ENCODE measurements around the gene KNG1.
"Not testable (repeated sequence)": the region's sequence is repeated elsewhere in the genome, so short reads cannot be mapped to it uniquely, and the experiment has no call there.

Gene KNG1

DNA sequence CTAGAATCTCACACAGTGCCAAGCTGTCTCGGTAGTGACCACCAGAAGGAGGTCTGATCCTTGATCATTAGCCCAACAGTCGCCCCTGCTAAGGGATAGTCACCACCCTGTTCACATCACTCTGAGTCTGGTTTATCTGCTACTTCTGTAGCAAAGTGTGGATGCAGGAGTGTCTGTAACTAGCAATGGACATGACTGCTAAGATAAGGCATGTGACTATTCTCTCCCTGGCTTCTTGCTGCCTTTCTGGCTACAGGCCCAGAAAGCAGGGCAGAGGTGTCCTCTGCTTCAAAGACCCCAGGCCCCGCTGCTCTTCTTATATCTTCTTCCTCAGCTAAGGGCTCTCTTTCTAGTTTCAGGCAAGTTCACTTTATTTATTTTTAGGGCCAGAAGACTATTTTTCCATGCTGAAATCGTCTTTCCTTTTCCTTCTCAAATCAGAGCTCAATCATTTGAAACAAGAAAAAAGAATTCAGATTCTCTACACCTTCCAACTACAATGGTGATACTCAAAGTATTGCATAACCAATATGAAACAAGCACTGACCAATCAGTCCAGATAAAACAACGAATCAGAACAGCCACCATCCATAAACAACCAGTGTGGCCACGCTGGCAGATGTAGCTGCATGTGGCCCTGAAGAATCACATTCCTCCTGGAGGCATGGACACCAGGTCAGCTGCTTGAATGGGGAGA lies 8.0 kb upstream of the KNG1 start:
- DNase-seq (ENCODE audit: extremely low read depth in 1 of 2, low read depth in 1 of 2): no peak

DNA sequence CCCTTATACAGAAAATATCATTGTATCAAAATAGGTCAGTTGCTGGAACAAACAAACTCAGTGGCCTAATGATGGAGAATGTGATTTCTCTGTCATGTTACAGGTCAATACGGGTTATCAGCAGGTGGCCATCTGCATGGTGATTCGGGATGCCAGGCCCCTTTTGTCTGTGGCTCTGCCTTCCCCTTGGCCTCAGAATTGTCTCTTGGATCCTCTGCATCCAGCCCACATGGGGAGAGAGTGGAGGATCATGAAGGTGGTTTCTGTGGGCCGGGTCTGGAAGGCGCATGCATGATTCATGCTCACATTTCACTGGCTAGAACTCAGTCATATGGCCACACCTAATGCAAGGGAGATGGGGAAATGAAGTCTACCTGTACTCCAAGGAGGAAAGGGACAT lies 6.5 kb upstream of the KNG1 start:
- not testable (repeated sequence) for DNase-seq (ENCODE audit: extremely low read depth in 1 of 2, low read depth in 1 of 2)

DNA sequence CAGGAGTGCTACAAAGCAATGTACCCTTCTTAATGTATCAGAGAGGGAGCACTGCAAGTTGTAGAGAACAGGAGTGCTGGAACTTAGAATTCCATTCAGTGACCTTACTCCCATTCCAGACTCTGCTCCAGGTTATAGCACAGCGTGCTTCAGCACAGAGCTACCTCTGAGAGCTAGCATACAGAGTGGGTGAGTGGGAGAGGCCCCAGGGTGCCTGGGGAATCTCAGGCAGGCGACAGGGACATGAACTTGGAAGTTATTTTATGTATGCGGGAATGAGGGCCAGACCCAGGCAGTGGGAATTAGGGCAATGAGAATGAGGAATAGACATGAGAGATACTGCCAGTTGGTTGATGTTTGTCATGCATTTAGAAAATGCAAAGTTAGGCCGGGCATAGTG lies 3.7 kb upstream of the KNG1 start:
- DNase-seq (ENCODE audit: extremely low read depth in 1 of 2, low read depth in 1 of 2): no peak

DNA sequence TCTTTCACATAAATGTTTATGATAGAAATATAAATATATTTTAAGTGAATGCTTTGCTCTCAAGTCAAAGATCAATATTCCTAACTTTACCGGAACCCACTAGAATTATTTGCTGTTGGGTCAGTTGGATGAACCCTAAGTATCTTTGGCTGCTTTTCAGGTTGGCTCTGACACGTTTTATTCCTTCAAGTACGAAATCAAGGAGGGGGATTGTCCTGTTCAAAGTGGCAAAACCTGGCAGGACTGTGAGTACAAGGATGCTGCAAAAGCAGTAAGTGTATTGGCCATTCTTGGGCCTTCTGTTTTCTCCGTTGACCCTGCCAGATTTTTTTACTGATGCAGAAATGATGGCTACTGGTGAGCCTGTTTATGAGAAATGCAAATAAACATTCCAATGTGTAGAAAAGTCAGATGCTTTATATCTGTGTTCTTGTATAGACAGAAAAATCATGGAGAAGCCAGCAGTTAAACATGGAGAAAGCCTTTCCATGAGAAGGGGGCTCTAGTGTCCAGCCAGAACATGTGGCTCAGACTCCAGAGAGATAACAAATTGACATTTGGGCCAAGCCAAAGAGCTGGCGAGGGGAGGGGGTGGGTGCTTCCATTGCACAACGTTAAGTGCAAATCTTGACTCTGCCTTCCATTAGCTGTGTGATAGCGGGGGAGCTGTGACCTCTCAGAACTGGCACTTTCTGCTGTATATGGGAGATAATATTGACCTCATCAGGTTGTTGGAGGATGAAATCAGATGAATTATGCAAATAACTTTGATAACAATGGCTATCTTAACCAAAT lies 3.0 kb downstream of the KNG1 start:
- no peak for DNase-seq (ENCODE audit: extremely low read depth in 1 of 2, low read depth in 1 of 2)

DNA sequence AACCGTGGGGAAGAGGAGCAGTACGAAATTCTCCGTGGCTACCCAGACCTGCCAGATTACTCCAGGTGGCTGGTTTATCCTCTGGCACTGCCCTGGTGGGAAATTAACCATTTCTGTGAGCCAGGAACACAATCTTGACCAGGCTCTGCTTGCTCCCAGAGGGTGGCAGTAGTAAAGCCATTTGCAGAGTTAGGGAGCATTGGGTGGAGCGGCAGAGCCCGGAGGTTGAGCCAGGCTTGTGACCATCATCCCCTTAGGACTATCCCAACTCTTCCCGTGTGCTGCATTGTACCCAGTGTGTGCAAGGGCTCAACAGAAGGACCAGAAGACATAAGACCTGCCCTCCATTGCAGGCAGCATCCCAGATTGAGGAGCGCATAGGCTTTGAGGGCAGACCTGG lies 5.3 kb downstream of the KNG1 start:
- no peak for DNase-seq (ENCODE audit: extremely low read depth in 1 of 2, low read depth in 1 of 2)

DNA sequence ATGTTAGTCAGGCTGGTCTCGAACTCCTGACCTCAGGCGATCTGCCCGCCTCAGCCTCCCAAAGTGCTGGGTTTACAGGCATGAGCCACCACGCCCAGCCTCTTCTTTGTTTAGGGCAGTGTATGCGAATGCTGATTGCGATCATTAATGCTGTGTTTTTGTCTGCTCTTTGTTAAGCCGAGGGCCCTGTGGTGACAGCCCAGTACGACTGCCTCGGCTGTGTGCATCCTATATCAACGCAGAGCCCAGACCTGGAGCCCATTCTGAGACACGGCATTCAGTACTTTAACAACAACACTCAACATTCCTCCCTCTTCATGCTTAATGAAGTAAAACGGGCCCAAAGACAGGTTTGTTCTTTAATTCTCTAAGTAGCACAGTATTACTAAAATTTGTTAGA lies 7.8 kb downstream of the KNG1 start:
- no peak for DNase-seq (ENCODE audit: extremely low read depth in 1 of 2, low read depth in 1 of 2)

DNA sequence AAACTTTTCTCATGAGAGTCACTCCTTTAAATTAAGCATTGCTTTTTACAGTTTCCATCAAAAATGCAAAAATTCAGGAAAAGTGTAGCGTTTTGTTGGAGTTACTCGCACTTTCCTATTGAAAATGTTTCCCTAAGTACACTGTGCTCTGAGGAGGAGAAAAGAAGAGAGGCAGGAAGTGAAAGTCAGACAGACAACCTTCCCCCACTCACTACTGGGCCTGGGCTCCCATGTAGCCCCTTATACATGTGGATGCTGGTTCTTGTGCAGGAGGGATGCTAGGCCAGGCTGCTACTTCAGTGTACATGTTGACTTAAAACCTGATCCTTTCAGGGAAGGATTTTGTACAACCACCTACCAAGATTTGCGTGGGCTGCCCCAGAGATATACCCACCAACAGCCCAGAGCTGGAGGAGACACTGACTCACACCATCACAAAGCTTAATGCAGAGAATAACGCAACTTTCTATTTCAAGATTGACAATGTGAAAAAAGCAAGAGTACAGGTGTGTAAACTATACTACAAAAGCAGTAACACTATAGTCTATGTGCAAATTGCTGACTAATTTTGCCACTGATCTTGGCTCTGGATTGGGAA lies 15.1 kb downstream of the KNG1 start:
- DNase-seq (ENCODE audit: extremely low read depth in 1 of 2, low read depth in 1 of 2): peak in 1 of 2 donors; percentile 27

DNA sequence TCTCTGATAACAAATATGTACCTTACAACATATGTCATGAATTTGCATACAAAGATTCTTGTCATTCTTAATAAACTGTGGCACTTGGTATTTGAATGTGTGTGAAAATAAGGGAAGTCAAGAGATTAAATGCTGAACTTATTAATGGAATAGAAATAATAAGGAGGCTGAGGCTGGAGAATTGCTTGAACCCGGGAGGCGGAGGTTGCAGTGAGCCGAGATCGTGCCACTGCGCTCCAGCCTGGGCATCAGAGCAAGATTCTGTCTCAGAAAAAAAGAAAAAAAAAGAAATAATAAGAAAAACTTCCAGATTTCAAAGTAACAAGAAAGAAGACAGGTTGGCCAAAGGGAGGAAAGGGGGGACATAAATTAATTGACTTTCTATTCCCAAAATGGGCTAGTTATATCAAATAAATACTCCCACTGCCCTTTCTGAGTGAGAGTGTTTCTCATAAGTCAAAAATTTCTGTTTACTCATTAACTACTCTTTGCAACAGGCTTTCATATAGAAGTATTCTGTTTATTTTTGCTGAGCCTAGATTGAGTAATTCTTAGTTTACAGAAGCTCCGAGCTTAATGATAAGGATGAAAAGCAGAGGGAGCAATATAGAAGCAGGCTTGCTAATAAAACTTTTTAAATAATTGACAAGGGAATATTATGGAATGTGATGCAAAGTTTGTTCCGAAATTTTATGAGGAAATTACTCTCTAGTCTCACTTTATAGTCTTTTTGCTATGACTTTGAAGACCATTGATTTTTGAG lies 25.6 kb downstream of the KNG1 start:
- no peak for DNase-seq (ENCODE audit: extremely low read depth in 1 of 2, low read depth in 1 of 2)

DNA sequence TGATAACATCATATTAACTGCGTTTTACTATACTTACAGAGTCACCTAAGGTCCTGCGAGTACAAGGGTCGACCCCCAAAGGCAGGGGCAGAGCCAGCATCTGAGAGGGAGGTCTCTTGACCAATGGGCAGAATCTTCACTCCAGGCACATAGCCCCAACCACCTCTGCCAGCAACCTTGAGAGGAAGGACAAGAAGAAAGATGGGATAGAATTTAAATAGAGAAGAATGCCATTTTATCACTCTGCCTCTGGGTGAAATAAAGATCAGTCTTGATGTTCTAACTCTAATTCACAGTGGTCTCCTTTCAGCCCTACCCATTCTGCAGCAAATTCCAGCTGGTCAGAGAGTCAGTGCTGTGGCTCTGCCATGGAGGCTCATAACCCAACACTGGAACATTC lies 26.5 kb downstream of the KNG1 start:
- no peak for DNase-seq (ENCODE audit: extremely low read depth in 1 of 2, low read depth in 1 of 2)

DNA sequence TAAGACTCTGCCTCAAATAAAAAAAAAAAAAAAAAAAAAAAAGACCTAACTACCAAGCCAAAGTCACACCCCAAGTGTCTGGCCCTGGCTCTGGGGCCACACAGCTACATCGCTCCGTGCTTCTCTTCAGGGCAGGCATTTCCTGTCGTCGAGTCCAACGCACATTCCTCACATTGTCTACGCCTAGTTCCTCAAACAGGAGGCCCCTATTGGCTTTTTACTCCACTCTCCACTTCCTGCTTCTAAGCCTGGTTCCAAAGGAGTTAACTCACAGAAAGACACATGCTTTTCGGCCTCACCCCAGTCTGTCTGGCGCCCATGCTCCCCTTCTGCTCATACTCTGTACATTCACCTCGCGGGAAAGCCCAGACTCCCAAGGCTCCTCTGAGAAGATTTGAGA lies 28.8 kb downstream of the KNG1 start:
- no peak for DNase-seq (ENCODE audit: extremely low read depth in 1 of 2, low read depth in 1 of 2)

DNA sequence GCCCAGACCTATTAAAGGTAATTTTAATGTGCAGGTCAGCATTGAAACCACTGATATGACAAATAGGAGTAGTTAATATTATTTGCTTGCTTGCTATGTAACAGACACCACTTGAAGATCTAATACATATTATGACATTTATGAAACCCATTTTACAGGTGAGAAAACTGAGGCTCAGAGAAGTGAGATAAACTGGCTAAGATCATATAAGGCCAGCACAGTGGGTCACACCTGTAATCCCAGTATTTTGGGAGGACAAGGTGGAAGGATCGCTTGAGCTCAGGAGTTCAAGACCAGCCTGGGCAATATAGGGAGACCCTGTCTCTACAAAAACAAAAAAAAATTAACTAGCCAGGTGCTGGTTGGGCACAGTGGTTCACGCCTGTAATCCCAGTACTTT lies 33.2 kb downstream of the KNG1 start:
- DNase-seq (ENCODE audit: extremely low read depth in 1 of 2, low read depth in 1 of 2): no peak

DNA sequence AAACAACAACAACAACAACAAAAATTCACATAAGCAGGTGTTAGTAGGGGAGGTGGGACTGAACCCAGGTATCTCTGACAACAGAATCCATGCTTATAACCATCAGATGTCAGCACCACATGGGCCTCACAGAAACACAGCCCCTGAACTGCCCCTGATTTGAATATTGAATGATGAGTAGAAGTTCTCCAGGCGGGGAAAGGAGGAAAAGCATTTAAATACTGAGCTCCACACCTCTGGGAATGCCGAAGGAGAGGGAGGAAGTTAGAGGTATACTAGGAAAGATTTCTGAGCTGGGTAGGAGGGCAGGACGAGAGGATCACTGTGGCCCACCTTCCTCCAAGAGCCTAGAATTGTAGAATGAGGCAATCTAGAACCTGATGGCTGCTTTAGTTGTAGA lies 34.3 kb downstream of the KNG1 start:
- no peak for DNase-seq (ENCODE audit: extremely low read depth in 1 of 2, low read depth in 1 of 2)

DNA sequence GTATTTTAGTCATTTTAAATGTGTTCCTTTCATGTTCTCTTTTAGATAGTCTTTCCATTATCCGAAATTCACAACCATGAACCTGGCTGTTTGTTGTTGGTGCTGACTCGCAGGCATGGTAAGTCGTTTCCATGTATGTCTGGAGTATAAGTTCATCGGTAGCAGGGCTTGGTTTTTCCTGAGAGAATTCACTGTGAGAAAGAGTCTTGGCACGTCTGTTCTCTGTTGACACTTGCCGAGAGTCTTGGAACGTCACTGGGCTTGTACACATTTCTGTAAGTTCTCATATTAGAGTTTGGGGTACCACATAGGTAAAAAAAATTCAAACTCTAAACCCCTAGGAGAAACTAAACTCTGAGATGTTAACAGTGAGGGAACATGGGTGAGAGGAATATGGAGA lies 36.8 kb downstream of the KNG1 start:
- DNase-seq (ENCODE audit: extremely low read depth in 1 of 2, low read depth in 1 of 2): no peak

DNA sequence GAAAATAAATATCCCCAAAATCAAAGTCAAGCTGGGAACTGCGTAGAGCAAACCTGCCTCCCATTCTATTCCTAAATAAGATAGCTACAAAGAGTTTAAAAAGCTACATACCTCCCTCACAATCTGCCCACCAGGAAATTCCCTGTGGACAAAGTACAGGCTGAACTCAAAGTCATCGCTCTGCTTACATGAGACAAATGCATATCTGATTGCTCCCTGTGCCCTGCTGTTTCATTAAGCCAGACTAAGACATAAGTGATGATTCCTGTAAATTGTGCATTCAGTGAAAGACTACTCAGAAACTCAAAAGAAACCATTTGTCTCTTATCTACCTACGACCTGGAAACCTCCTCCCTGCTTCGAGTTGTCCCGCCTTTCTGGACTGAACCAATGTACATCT lies 37.7 kb downstream of the KNG1 start:
- no peak for DNase-seq (ENCODE audit: extremely low read depth in 1 of 2, low read depth in 1 of 2)

DNA sequence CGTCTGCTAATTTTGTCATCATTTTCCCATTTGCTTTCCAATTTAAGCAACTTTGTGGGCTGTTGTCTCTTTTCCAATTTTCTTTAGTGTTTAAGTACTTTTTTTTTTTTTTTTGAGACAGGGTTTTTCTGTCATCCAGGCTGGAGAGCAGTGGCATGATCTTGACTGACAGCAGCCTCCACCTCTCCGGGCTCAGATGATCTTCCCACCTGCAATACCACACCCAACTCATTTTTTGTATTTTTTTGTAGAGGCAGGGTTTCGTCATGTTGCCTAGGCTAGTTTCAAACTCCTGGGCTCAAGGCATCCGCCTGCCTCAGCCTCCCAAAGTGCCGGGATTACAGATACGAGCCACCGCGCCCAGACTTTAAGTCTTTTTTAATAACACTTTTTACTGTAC lies 40.1 kb downstream of the KNG1 start:
- no peak for DNase-seq (ENCODE audit: extremely low read depth in 1 of 2, low read depth in 1 of 2)

DNA sequence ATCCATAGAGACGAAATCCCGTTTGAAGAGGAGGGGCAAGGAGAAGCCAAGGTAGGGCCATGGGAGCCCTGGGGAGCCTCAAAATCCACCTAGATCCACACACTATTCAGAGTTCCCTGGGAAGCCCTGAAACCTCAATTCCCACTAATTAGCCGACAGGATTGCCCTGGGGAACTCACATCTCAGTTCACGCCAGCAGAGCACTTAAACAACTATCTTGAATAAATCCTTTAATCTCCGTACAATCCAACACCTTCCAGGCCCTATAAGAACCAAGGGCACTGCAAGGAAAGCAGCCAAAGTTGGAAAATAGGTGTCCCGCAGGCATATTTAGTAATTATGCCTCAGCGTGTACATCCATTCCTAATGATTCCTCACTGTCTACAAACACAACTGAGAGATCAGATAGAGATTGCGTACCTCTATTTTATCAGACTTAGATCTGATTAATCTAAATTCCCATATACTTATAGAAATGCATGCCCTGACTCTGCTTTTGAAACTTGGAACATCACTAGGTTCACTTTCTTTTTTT lies 40.6 kb downstream of the KNG1 start:
- DNase-seq (ENCODE audit: extremely low read depth in 1 of 2, low read depth in 1 of 2): no peak

DNA sequence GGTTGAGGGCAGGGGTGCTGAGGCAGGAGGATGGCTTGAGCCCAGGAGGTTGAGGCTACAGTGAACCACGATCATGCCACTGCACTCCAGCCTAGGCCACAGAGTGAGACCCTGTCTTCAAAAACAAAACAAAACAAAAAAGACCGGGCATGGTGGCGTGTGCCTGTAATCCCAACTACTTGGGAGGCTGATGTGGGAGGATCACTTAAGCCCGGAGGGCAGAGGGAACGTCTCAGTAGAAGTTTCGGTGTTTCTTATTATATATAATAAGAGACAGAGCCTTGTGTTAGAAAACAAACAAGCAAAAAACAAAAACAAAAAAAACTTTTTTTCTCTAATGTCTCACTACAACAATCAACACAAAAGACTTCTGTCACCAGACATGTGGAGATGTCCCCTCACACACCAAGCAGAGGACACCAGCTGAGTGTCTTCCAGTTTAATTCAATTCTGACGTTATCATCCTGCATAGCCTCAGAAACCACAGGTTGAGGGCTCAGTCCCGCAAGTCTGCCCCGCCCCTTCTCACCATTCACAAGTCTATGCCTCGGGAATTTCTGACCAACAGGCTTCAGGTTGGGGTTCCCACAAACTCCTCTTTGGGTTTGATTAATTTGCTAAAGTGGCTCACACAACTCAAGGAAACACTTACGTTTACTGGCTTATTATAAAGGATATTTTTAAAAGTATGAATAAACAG lies 42.2 kb downstream of the KNG1 start:
- no peak for DNase-seq (ENCODE audit: extremely low read depth in 1 of 2, low read depth in 1 of 2)

DNA sequence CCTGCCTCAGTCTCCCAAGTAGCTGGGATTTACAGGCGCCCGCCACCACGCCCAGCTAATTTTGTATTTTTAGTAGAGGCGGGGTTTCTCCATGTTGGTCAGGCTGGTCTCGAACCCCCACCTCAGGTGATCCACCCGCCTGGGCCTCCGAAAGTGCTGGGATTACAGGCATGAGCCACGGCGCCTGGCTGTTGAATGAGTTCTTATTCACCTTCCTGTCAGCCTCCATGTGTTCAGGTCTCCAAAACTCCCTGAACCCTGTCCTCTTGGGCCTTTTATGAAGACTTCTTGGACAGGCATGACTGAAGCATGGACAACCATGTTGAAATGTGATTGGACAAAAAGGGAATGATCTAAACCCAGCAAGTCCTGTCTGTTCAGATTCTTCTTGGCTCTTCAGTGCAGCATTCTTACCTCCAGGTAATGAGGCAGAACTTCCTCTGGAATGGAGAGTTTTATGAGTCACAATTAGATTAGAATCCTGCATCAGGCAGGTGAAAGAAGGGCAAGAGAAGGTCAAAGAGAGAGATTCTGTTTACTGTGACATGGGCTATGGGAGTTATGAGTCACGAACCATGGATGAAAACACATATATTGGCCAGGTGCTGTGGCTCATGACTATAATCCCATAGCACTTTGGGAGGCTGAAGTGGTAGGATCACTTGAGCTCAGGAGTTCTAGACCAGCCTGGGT lies 43.1 kb downstream of the KNG1 start:
- no peak for DNase-seq (ENCODE audit: extremely low read depth in 1 of 2, low read depth in 1 of 2)

DNA sequence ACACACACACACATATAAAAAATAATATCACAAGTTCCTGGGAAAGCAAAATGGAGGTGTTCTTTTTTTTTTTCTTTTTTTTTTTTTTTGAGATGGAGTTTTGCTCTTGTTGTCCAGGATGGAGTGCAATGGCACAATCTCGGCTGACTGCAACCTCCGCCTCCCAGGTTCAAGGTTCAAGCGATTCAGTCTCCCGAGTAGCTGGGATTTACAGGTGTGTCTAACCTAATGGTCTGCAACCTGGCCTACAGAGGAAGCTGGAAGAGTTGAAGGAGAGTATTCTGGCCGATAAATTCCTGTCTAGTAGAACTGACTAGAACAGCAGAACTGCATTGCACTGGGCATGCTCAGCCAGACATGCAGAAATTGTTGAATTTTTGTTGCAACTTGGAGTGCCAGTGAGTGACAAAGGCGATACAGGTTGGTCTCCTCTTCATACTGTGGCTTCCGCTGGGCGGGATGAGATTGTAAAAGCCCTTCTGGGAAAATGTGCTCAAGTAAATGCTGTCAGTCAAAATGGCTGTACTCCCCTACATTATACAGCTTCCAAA lies 43.8 kb downstream of the KNG1 start:
- no peak for DNase-seq (ENCODE audit: extremely low read depth in 1 of 2, low read depth in 1 of 2)

DNA sequence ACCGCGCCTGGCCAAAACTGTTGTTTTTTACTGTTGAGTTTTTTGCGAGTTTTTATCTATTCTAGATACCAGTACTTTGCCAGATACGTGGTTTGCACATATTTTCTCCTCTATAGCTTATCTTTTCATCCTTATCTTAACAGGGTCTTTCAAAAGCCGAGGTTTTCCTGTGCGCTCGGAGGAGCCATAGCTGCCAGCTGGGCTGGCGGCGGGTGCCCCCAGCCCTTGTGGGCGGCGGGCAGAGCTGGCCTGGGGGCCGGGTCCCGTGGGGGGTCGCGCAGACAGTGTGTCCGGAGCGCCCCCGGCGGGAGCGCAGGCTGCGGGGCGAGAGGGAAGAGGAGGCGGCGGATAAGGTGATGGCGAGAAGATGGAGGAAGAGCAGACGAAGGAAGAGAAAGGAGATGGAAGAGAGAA lies 55.1 kb downstream of the KNG1 start:
- DNase-seq (ENCODE audit: extremely low read depth in 1 of 2, low read depth in 1 of 2): no peak
